NCI-H69 (cell line): ENCODE data around the gene RIT2.
"Not testable (repeated sequence)": the region's sequence is repeated elsewhere in the genome, so short reads cannot be mapped to it uniquely, and the experiment has no call there.

ENCODE experiments used
- DNase-seq: peaks from one replicate; lab custom pipeline; 2025; lab: John Stamatoyannopoulos, UW

Gene RIT2

GRCh38 chr18:42760290-42760689 lies 355.2 kb downstream of the RIT2 start:
- no peak for DNase-seq

- no peak for DNase-seq
Measured at GRCh38 chr18:42758852-42759251, 356.6 kb downstream of the RIT2 start.

GRCh38 chr18:42756214-42756613 lies 359.3 kb downstream of the RIT2 start:
- no peak for DNase-seq

GRCh38 chr18:42752916-42753315 lies 362.6 kb downstream of the RIT2 start:
- DNase-seq = peak; percentile 69

DNA sequence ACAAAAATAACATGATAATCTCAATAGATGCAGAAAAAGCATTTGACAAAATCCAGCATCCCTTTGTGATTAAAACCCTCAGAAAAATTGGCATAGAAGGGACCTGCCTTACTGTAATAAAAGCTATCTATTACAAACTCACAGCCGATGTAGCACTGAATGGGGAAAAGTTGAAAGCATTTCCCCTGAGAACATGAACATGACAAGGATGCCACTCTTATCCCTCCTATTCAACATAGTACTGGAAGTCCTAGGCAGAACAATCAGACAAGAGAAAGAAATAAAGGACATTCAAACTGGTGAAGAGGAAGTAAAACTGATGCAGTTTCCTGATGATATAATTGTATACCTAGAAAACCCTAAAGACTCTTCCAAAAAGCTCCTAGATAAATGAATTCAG lies 368.7 kb downstream of the RIT2 start:
- no peak for DNase-seq

GRCh38 chr18:42745931-42746330 lies 369.6 kb downstream of the RIT2 start:
- no peak for DNase-seq

DNA sequence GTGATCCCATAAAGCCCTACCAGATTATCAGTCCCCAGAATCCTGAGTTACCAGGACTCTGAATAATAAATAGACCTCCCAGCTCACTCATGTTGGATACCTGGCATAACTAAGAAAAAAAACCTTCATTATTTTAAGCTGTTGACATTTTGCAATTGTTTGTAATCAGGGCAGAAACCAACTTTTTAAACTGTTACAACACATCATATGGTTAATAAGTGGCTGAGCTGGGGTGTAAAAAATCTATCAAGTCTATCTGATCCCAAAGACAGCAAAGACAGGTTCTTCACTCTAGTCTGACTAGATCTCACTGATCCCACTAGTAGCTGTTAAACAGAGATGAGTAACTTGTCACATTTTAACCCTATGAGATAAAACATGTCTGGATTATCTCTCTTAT lies 370.3 kb downstream of the RIT2 start:
- no peak for DNase-seq

GRCh38 chr18:42743373-42744138 lies 371.9 kb downstream of the RIT2 start:
- DNase-seq = no peak

GRCh38 chr18:42742969-42743368 lies 372.5 kb downstream of the RIT2 start:
- no peak for DNase-seq

DNA sequence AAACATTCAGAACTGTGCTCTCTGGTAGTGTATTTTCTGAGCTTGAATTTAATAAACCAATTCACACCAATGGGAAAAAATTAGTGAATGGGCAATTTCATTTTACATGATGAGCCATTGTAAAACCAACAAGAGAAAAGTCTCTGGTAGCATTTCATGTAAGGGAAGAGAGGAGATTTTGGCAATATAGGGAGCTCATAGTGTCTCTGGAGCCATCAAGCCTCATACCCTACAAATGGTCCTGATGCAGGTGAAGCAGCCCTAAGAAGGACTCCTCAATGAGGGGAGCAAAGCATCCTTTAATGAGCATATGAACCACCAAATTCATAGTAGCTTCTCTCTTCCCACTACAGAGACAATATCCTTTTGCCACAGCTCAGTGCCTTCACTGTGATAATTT lies 373.0 kb downstream of the RIT2 start:
- DNase-seq = no peak

DNA sequence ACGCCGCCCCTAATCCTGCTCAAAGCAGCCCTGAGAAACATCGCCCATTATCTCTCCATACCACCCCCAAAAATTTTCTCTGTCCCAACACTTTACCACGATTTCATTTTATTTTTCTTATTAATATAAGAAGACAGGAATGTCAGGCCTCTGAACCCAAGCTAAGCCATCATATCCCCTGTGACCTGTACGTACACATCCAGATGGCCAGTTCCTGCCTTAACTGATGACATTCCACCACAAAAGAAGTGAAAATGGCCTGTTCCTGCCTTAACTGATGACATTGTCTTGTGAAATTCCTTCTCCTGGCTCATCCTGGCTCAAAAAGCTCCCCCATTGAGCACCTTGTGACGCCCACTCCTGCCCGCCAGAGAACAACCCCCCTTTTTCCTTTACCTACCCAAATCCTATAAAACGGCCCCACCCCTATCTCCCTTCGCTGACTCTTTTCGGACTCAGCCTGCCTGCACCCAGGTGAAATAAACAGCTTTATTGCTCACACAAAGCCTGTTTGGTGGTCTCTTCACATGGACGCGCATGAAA lies 373.6 kb downstream of the RIT2 start:
- DNase-seq = not testable (repeated sequence)

GRCh38 chr18:42741299-42741698 lies 374.2 kb downstream of the RIT2 start:
- DNase-seq = peak; percentile 79

- DNase-seq = no peak
Measured at GRCh38 chr18:42736074-42736473, 379.4 kb downstream of the RIT2 start.

GRCh38 chr18:42734520-42734919 lies 381.0 kb downstream of the RIT2 start:
- DNase-seq = no peak

DNA sequence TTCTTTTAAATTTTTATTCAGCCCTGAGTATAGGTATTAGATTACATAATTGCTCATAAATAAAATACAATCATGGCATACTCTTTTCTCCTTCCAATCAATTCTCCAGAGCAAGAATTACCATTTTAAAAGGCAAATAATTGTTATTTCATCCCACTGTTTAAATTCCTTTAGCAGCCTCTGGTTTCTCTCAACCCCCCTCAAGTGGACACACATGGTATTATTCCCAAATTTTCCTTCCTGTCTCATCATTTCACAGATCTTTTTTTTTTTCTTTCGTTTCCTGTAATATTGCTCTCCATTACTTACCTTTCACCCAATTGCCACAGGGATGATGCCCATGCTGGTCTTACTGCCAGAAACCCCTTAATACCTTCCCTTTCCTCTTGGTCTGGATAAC lies 385.2 kb downstream of the RIT2 start:
- DNase-seq = peak; percentile 69

DNA sequence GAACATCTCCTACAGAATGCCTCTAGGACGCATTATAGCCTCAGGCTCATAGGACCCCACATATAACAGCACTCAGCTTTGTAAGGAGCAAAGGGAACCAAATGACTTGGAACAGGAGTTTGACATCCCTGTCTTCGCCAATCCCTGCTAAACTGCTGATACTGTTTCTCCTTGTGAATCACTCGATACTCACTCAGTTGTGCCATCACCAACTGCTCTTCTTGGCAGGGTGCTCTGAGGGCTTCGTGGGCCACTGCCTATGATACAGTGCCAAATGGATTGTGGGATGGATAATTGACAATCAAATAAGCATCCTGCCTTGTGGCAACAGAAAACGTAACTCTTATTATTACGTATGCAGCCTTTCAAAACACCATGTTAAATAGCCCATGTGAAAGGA lies 396.3 kb downstream of the RIT2 start:
- DNase-seq = peak; percentile 97

DNA sequence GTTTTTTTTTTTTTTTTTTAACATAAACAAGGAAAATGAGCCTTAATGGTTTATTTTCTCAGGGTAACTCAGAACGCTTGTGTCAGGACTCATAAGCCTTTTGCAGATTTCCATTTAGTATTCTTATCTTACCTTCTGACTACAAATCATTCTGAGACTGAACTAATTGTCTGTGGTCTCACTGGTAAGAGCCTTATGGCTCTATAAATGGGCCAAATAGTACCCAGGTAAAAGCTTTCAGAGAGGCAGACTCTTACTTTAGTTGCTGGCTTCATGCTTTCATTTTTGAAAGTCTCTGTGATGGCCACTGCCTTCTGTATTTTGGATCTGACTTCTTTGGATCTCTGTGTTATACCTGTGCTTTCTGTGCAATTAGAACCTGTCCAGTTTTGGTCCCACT lies 403.4 kb downstream of the RIT2 start:
- DNase-seq = peak; percentile 43

GRCh38 chr18:42707080-42707479 lies 408.4 kb downstream of the RIT2 start:
- peak; percentile 67 for DNase-seq

DNA sequence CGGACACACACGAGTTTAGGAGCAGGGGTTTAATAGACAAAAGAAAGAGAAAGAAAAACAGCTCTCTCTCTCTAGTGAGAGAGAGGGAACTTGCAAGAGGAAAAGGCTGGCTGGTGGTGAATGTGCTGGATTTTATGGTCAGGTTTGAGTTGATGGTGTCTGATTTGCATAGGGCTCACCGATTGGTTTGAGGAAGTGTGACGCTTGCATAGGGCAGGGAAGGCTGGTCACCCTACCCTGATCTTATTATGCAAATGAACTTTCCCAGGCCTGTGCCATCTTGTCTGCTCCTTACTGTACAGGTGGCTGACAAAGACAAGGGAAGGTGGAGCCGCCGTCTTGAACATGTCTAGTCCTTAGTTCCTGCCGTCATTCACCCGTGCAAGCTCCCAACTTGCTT lies 408.9 kb downstream of the RIT2 start:
- peak; percentile 98 for DNase-seq

DNA sequence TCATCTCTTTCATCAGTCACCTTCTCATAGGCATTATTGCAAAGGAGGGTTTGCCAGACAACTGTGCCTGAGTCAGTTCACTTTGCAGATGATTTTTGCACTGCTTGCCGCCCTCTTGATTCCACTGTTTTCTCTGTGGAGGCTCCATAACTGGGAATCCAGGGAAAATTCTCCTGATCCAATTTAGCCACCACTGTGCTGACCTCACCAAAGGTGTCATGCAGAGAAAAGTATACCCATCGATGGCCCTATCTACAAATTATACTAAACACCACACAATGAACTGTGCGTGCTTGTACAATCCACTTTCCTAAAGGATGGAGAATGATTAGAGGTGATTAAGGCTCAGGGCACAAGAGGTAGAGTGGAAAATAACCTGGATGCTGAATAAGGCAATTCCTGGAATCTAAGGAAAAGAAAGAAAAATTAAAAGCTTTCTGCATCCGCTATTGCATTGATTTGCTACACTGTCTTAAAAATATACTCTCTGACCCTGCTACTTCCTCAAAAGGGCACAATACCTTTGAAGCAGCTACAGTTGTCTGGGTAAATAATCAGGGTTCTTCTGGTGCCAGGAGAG lies 409.4 kb downstream of the RIT2 start:
- DNase-seq = peak; percentile 97
